ENCODE data around the gene LIPT2. TPM values are rescaled to one million over a fixed set of nuclear protein-coding genes. Genes with fewer than 3 reads are reported as not detected.

The LIPT2 gene
- total RNA-seq, 1 experiment from 2014 or later: 9.3 TPM

- DNase-seq (ENCODE audit: low read depth, low spot score): no peak
- in situ Hi-C loops (cut with HindIII; ENCODE audit: low pct_unique_long_range_greater_than_20kb, low sequenced_read_pairs): loop anchor here (10.0 kb wide), 1 partner anchor 251 kb away; no protein-coding TSS in a partner anchor
These were observed 19.9 kb downstream of the LIPT2 start for GRCh38 chr11:74473382-74474173.

DNA sequence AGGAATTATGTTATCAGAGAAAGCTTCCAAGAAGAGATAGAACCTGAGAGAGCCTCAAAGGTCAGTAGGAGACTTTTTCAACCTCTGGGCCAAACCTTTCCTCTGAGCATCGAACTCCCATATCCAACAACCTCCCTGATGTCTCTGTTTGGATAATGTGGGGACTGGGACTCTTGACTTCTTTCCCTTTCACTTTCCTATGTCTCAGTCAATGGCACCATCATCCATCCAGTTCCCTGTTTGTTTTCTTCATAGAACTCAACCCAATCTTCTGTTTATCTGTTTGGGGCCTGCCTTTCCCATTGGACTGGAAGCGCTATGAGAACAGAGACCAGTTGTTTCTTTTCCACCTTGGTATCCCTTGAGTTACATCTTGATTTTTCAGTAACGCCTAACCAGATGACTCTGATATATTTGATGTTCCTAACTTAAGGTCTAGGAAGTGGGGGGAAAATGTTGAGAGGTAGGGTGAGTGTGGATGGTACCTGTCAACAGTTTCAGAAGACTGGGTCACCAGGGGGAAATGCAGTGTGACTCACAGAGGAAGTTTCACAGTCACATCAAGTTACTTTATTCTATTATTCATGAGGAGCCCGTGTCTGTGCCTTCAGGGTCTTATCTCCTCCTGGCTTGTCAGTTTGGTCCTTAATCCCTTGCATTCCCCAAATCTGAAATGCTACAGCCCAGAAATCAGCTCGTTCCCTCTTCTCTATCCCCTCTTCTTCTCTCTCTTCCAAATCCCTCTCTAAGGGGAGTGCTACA is 21.7 kb downstream of the LIPT2 start:
- no peak for DNase-seq (ENCODE audit: low read depth, low spot score)
- in situ Hi-C loops (cut with HindIII; ENCODE audit: low pct_unique_long_range_greater_than_20kb, low sequenced_read_pairs): loop anchor here (10.0 kb wide), 1 partner anchor 253 kb away; no protein-coding TSS in a partner anchor

DNA sequence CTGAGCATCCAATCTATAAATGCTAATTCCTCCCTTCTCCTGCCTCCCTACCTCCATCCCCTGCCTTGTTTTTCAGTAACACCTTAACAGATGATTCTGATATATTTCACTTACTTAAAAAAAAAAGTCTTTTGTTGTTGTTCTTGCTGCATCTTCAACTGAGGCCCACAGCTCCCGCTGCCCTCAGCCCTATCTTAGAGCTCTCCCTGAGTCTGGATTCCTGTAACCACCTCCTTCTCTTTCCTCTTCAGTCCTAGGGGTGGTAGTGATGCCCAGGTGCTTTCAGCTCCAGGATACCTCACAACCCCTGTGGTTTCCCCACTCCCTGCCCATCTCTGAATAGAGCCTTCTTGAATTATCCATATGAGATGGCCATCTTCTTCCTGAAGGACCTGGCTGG is 22.5 kb downstream of the LIPT2 start:
- DNase-seq (ENCODE audit: low read depth, low spot score): no peak
- in situ Hi-C loops (cut with HindIII; ENCODE audit: low pct_unique_long_range_greater_than_20kb, low sequenced_read_pairs): loop anchor here (10.0 kb wide), 1 partner anchor 254 kb away; no protein-coding TSS in a partner anchor

- in situ Hi-C loops (cut with HindIII; ENCODE audit: low pct_unique_long_range_greater_than_20kb, low sequenced_read_pairs): loop anchor here (10.0 kb wide), 1 partner anchor 254 kb away; no protein-coding TSS in a partner anchor
- no peak for DNase-seq (ENCODE audit: low read depth, low spot score)
These were observed 23.0 kb downstream of the LIPT2 start for GRCh38 chr11:74470526-74470925.

DNA sequence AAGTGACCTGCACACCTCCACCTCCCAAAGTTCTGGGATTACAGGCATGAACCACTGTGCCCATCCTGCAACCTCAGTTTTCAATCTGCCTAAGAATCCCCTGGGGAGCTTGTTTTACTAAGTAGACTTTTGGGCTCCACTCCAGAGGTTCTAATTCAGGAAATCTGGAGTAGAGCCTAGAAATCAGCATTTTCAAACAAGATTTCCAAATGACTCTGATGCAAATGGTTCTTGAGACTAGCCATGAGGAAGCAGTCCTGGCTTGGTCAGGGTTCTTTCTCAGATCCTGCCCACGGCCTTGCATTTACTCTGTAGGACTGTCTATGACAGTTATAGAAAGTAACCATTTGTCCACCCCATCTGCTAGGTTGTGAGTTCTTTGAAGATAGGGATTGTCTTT is 24.6 kb downstream of the LIPT2 start:
- DNase-seq (ENCODE audit: low read depth, low spot score): no peak
- in situ Hi-C loops (cut with HindIII; ENCODE audit: low pct_unique_long_range_greater_than_20kb, low sequenced_read_pairs): no loop called here

GRCh38 chr11:74468521-74468920 is 25.0 kb downstream of the LIPT2 start:
- in situ Hi-C loops (cut with HindIII; ENCODE audit: low pct_unique_long_range_greater_than_20kb, low sequenced_read_pairs): no loop called here
- no peak for DNase-seq (ENCODE audit: low read depth, low spot score)

DNA sequence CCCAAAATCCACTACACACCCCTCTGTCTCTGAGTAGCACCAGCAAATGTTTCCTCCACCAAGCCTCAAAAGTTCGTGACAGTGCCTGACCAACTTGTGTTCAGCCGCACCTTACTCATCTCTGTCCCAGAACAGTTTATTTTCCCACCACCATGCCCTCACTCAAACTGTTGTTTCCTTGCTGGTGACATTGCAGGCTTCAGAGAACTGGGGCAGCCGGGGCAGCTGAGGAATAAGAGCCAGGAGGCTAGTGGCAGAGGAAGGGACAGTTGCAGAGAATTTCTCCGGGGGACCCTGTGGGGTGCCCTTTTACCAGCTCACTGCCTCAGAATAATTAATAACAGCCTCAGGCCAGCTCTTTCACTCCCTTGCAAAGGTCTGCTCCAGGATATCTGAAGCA is 25.5 kb downstream of the LIPT2 start:
- in situ Hi-C loops (cut with HindIII; ENCODE audit: low pct_unique_long_range_greater_than_20kb, low sequenced_read_pairs): no loop called here
- DNase-seq (ENCODE audit: low read depth, low spot score): no peak

DNA sequence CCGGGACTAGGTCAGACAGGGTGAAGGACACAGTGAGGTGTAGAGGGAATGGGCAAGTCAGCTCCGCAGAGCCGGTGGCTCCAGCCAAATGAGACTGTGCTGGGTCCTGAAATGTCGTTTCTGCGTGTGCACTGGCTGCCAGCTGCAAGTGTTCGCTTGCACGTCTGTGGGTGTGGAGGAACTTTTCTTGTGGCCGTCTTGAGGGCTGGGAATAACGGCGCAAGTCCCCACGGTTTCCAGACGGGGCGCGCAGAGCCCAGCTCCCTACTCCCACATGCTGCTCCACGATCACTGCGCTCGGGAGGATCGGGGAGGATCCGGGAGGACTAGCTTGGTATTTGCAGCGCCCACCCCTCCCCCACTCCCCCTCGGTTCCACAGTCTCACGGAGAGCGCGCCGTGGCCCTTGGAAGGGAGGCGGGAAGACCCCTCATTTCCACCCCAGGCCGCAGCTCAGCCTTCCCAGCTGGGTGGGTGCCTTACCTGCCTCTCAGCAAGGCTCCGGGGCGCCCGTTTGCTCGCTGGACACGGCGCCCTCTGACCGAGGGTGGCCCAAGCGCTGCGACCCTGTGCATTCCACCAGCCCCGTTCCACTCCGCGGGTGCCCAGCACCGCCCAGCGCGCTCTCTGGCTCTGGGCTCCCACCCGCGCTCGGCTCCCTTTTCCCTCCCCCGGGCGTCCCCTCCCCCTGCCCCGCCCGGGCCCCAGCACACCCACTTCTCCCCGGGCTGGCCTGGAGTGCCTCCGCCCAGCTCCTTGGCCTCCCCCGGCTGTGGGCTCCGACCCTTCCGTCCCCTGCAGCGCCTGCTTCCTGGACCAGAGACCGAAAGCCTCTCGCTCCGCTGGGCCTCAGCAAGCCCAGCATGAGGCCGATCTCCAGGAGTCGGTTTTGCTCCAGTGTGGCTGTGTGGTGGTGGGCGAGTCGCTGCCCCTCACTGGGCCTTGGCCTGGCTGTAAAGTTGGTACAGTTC is 26.3 kb downstream of the LIPT2 start, which contains the start of gene KCNE3:
Gene KCNE3 (minus strand): TSS at position 634 of the 970 bp plus-strand sequence. CDS start 9,986 bp downstream, outside the sequence.
- in situ Hi-C loops (cut with HindIII; ENCODE audit: low pct_unique_long_range_greater_than_20kb, low sequenced_read_pairs): no loop called here
- DNase-seq (ENCODE audit: low read depth, low spot score): no peak

DNA sequence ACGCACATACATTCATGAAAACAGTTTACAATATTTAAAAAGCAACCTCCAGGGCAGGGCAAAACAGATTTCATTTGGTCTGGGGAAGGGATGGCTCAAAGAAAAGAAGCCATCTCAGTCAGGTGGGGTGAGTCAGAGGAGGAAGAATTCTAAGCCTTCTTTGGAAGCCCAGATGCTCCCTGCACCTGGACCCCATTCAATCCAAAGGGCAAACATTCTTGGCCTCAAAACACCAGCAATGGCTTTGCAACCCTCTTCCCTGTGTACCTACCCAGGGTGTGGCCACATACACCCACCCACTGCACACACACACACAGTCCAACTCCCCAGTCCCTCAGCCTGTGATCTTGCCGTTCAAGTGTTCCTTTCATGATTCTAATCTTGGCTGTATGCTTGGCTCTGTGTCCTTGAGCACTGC is 28.2 kb downstream of the LIPT2 start:
- in situ Hi-C loops (cut with HindIII; ENCODE audit: low pct_unique_long_range_greater_than_20kb, low sequenced_read_pairs): no loop called here
- no peak for DNase-seq (ENCODE audit: low read depth, low spot score)

DNA sequence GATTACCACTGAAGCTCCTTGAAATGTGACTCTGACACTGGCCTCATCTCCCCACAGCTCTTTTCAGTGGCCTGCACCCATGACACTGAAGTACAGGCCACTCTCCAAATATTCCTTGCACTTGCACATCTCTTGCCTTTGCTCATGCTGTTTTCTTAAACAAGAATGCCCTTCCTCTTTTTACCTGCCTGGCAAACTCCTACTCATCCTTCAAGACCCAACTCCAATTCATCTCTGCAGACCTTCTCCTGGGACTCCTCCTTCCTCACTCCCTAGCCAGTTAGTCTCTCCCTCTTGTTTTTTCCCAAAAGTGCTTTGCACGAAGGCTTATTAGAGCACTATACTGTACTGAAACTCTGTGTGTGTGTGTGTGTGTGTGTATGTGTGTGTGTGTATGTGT is 28.8 kb downstream of the LIPT2 start:
- no peak for DNase-seq (ENCODE audit: low read depth, low spot score)
- in situ Hi-C loops (cut with HindIII; ENCODE audit: low pct_unique_long_range_greater_than_20kb, low sequenced_read_pairs): no loop called here

- no peak for DNase-seq (ENCODE audit: low read depth, low spot score)
- in situ Hi-C loops (cut with HindIII; ENCODE audit: low pct_unique_long_range_greater_than_20kb, low sequenced_read_pairs): no loop called here
These were observed 30.3 kb downstream of the LIPT2 start for GRCh38 chr11:74463216-74463615.

DNA sequence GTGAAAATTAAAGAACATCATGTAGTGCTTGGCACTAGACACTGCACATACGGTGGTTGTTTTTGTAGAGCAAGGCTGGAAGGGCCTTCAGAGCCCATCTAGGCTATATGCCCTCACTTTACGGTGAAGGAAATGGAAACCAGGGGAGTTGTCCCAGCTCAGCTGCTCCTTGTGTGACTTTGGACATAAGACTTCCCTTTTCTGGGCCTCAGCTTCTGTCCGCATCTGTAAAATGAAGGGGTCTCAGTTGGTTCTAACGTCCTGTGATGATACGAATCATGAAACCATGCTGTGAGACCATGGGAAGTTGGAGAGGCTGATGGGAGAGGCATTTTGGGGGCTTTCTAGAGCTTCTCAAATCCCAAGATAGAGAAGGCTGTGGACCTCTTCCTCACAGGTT is 30.9 kb downstream of the LIPT2 start:
- in situ Hi-C loops (cut with HindIII; ENCODE audit: low pct_unique_long_range_greater_than_20kb, low sequenced_read_pairs): no loop called here

DNA sequence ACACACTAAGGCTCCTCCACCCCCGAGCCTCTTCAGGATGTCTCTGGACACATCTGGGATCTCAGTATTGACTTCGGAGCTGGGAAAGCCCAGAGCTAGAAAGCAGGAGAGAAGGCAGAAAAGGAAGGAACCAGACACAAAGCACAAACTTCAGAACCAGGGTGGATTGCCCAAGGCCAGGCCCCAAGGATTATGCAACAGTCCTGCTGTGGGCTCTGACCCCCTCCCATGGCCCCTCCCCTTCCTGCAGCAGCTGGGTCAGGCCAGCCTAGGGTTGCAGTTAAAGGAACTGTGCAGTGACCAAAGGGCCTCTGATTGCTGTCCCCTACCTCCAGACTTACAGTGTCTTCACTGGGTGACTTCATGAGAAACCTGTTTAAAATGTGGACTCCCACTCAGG is 31.5 kb downstream of the LIPT2 start:
- DNase-seq (ENCODE audit: low read depth, low spot score): no peak
- in situ Hi-C loops (cut with HindIII; ENCODE audit: low pct_unique_long_range_greater_than_20kb, low sequenced_read_pairs): no loop called here

More for the DNA sequence above, 30.9 kb downstream of the LIPT2 start:
- no peak for DNase-seq (ENCODE audit: low read depth, low spot score)

GRCh38 chr11:74460481-74461154 is 32.9 kb downstream of the LIPT2 start:
- in situ Hi-C loops (cut with HindIII; ENCODE audit: low pct_unique_long_range_greater_than_20kb, low sequenced_read_pairs): no loop called here

DNA sequence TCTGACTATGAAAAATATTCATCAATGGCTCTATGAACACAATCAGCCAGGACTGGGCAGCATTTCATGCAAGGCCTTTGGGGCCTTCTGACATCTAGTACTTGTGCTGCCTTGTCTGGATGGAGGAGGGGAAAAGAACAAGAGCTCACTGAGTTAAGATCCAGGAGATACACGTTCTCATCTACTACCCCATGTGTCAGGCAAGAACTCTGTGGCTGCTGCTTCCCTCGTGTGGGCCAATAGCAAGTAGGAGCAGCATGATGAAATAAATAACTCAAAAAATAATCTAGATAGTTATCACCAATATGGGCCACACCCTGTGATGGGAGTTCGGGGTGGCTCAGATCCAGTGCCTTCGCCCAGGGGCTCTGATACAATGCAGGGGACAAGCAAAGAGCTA is 33.5 kb downstream of the LIPT2 start:
- no peak for DNase-seq (ENCODE audit: low read depth, low spot score)
- in situ Hi-C loops (cut with HindIII; ENCODE audit: low pct_unique_long_range_greater_than_20kb, low sequenced_read_pairs): no loop called here

More at GRCh38 chr11:74460481-74461154, 32.9 kb downstream of the LIPT2 start:
- DNase-seq (ENCODE audit: low read depth, low spot score): no peak

DNA sequence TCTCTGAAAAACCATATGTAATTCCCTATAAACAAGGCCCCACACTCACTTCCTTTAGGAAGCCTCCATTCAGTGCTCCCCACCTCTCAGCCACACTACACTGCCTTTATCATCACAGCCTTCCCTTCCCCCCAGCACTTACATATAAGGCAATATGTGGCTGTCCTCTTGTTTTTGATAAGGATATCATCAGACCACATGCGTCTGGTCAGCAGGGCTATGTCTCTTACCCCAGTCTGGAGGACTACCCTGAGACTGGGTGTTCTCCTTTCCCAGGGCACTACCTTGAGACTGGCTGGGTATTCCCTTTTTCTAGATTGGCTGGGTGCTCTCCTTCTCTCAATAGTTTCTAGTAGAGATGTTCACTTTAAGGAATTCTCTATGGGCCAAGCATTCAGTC is 33.9 kb downstream of the LIPT2 start:
- in situ Hi-C loops (cut with HindIII; ENCODE audit: low pct_unique_long_range_greater_than_20kb, low sequenced_read_pairs): no loop called here
- DNase-seq (ENCODE audit: low read depth, low spot score): no peak

- in situ Hi-C loops (cut with HindIII; ENCODE audit: low pct_unique_long_range_greater_than_20kb, low sequenced_read_pairs): no loop called here
- DNase-seq (ENCODE audit: low read depth, low spot score): no peak
These were observed 36.2 kb downstream of the LIPT2 start for GRCh38 chr11:74457356-74457755.

Data from SK-MEL-5 (cell line).